HuH-7.5 (cell line): ENCODE data around the gene ITM2B.
"Not testable (repeated sequence)": the region's sequence is repeated elsewhere in the genome, so short reads cannot be mapped to it uniquely, and the experiment has no call there.

Source experiments
- DNase-seq: peaks from one replicate; pipeline ENCODE4 v3.0.0; 2011; ENCODE audit warnings: low spot score

The ITM2B gene

DNA sequence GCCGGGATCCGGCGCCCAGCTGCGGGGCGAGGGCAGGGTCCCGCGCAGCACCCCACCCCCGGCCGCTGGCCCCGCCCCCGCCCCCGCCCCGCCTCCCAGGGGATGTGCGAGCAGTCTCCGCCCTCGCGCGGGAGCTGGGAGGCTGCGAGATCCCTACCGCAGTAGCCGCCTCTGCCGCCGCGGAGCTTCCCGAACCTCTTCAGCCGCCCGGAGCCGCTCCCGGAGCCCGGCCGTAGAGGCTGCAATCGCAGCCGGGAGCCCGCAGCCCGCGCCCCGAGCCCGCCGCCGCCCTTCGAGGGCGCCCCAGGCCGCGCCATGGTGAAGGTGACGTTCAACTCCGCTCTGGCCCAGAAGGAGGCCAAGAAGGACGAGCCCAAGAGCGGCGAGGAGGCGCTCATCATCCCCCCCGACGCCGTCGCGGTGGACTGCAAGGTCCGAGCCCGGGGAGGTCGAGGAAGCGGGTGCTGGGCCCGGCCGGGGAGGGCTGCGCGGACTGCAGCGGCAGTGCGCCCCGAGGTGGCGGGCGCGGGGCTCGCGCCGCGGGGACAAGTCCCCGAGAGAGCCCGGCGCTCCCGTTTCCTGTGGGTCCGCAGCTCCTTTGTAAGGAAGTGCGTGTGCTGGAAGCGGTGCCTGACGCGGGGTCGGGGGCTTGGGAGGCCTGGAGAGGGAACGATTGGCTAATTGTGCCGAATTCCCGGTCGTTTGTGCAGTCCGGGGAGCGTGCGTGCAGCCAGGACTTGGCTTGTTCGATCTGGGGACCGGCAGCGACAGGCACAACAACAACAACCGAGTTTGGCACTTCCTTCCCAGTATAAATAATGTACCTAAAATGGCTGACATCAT lies at the start of gene ITM2B:
TSS of gene ITM2B (plus strand) at position 161 of the 843 bp plus-strand sequence. CDS start at position 316, 155 bp downstream.
- DNase-seq = peak; percentile 60

- no peak for DNase-seq
Observed at GRCh38 chr13:48184260-48184659, 48.7 kb upstream of the ITM2B start.

DNA sequence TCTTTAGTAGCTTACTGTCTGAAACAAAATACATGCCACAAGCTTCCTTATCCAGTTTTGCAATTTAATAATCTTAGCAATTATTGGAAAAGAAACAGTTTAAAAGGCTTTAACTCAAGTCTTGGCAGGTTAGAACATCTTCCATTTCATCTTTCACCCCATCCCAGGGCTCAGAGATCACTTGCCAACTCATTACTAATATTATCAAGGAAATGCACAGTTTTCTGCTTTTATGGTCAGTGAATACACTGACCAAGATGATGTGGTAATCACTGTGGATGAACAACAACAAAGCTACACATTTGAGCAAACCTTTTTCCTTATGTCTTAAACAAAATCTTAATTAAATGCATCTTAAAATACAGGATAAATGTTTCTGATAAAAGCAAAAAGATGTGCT lies 48.0 kb upstream of the ITM2B start:
- DNase-seq = no peak

GRCh38 chr13:48186722-48187121 lies 46.3 kb upstream of the ITM2B start:
- DNase-seq = no peak

GRCh38 chr13:48188131-48188530 lies 44.9 kb upstream of the ITM2B start:
- no peak for DNase-seq

DNA sequence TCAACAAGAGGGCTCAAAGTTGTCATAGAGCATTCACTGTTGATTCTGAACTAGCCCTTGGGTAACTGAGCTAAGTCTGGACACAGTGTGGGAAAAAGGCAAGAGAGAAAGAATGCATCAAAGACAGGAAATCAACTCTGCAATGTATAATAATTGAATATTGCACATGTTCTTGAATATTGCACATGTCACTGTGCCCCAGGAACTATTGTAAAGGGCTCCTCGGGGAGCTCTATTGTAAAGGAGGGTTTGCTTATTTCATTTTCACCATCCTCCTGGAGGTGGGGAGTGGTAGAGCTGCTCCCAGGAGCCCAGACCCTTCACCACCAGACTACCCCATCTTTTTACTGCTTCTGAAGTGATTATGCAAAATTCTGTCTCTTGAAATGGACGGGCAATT lies 44.4 kb upstream of the ITM2B start:
- no peak for DNase-seq

GRCh38 chr13:48189171-48189570 lies 43.8 kb upstream of the ITM2B start:
- no peak for DNase-seq

DNA sequence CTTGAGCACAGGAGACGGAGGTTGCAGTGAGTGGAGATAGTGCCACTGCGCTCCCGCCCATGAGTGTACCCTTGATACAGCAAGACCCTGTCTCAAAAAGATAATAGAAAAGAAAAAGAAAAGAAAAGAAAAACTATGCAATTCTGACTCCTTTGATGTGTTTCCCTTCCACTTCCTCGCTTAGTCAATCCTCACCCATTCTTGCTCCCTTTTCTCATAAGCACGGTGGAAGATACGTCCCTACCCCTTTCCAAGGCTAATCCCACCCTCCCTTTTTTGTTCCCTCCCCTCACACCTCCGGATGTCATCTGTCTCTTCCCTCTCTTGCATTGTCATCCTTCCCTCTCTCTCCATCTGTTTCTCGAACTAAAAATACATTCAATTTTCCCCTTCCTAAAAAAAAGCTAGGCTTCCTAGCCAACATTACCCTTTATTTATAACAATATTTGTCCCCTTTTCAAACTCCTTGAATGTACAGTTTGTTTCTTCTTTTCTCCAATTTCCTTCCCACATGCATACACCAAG lies 40.5 kb upstream of the ITM2B start:
- no peak for DNase-seq

DNA sequence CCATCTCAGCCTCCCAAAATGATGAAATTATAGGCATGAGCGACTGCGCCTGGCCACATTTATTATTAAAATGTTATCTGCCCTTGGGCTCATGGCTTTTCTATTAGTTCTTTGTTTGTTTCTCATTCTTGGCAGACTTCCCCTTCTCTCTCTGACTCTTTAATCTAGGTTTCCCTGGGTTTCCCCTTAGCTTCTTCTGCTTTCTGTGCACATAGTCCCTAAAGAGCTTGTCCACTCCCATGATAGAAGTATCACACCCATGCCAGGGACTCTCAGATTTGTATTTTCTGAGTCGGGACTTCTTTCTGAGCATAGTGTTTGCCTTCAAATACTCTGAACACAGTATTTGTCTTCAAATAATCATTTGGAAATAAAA lies 38.6 kb upstream of the ITM2B start:
- DNase-seq = no peak

DNA sequence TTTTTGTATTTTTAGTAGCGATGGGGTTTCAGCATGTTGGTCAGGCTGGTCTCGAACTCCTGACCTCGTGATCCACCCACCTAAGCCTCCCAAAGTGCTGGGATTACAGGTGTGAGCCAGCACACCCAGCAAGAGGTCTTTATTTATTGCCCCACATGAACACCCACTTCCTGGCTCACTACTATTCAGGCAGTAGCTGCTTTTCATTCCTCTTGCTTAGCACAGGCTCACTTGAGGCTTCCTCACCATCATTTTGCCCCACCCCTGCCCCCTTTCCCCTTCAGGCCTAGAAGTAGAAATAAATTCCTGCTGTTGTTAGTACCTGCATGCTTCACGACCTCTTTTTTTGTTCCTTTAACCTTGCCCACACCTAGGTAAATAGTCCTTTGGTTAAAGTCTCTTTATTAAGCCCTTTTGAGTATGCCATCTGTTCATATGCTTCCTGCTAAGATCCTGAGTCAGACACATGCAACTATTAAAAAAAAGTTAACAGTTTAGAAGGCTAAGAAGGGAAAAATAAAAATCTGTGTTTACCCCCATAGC lies 33.5 kb upstream of the ITM2B start:
- no peak for DNase-seq

GRCh38 chr13:48201044-48201443 lies 32.0 kb upstream of the ITM2B start:
- DNase-seq = no peak

DNA sequence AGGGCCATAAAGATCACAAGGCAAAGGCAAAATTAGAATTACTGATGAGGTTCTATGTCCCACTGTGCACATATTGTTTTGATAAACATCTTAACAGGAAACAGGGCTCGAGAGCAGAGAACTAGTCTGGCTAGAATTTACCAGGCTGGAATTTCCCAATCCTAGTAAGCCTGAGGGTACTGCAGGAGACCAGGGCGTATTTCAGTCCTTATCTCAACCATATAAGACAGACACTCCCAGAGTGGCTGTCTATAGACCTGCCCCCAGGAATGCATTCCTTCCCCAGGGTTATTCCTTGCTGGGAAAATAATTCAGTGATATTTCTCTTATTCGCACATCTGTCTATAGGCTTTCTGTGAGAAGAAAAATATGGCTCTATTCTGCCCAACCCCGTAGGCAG lies 25.8 kb upstream of the ITM2B start:
- DNase-seq = not testable (repeated sequence)

GRCh38 chr13:48210178-48210577 lies 22.8 kb upstream of the ITM2B start:
- no peak for DNase-seq

- no peak for DNase-seq
Observed at GRCh38 chr13:48214519-48215121, 18.4 kb upstream of the ITM2B start.

DNA sequence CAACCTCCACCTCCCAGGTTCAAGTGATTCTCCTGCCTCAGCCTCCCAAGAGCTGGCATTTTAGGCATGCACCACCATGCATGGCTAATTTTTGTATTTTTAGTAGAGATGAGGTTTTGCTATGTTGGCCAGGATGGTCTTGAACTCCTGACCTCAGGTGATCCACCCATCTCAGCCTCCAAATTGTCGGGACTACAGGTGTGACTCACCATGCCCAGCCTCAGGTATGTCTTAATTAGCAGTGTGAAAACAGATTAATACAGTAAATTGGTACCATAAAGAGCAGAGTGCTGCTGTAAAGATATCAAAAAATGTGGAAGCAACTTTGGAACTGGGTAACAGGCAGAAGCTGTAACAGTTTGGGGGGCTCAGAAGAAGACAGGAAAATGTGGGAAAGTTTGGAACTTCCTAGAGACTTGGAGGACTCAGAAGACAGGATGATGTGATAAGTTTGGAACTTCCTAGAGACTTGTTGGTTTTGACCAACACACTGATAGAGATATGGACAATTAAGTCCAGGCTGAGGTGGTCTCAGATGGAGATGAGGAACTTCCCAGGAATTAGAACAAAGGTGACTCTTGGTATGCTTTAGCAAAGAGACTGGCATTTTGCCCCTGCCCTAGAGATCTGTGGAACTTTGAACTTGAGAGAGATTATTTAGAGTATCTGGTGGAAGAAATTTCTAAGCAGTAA lies 17.3 kb upstream of the ITM2B start:
- DNase-seq = not testable (repeated sequence)

DNA sequence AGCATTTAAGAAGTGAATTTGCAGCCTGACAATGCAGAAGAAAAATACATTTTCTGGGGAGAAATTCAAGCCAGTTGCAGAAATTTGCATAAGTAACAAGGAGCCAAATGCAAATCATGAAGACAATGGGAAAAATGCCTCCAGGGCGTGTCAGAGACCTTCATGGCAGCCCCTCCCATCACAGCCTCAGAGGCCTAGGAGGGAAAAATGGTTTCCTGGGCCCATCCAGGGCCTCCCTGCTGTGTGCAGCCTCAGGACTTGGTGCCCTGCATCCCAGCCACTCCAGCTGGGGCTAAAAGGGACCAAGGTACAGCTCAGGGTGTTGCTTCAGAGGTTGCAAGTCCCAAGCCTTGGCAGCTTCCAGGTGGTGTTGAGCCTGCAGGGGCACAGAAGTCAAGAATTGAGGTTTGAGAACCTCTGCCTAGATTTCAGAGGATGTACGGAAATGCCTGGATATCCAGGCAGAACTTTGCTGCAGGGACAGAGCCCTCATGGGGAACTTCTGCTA lies 16.7 kb upstream of the ITM2B start:
- no peak for DNase-seq

DNA sequence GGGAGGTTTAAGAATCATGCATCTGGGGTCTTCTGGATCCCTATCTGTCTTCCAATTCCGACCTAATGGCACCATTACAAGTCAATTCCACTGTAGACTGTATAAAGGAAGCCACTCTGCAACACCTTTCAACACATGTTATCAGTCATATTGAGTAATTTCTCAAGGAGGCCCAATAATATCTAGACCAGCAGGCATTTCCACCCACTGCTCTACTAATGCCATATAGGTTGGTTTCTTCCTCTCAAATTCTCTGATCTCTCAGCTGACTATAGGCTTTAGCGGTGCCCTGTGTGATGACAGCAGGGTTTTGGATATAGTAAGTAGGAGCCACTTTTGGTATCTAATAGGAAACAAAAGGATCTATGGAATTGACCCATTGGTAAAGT lies 12.4 kb upstream of the ITM2B start:
- DNase-seq = no peak

GRCh38 chr13:48220981-48221685 lies 11.9 kb upstream of the ITM2B start:
- no peak for DNase-seq

- no peak for DNase-seq
Observed at GRCh38 chr13:48221686-48222187, 11.3 kb upstream of the ITM2B start.

DNA sequence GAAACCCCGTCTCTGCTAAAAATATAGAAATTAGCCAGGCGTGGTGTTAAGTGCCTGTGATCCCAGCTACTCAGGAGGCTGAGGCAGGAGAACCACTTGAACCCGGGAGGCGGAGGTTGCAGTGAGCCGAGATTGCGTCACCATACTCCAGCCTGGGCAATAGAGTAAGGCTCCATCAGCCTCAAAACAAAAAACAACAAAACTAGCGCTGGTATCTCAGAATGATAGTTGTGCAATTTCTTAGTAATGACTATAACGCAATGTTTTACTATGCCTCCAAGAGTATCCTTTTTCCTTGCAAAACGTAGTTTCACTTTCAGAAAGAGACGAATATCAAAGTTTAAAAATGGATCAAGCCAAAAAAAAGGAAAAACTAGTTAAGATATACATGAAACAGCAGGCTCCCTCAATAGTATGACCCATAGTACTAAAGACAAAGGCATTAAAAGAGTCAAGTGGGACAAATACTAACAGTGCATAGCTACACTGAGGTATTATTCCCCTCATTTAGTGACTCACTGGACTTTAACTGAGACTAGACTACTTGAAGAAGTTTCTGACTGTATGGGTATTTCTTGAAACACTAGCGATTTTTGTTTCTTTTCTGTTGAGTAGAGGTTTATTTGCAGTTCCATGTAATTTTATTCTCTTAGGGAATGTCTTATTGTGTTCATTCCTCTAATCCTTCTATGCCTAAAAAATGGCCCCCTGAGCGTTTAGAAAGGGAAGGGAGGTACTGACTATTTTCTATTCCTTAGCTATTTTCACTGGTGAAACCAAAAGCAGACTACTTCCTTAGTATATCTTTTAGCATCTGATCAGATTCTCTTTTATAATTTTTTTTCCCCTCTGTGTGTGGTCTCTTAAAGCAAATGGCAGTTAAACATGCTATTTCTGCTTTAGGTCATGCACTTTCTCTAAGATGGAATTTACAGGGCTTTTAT lies 10.4 kb upstream of the ITM2B start:
- DNase-seq = no peak
